Astrocyte of the cerebellum (primary cell): ENCODE results near the gene SLC26A6.
A peak's percentile ranks its signal among the peaks of the same experiment; 100 is the strongest.

Experiments
- DNase-seq: peaks from one replicate; pipeline ENCODE4 v3.0.0-alpha.2; 2011; ENCODE audit warnings: low read depth
- H3K4me3 ChIP-seq: 2 replicates; pipeline ENCODE4 v1.5.1; 2011; ENCODE audit warnings: mild to moderate bottlenecking, low read depth, low read length, moderate library complexity
- in situ Hi-C: cut with HindIII; loops from 2 replicates; pipeline ENCODE4 v1.10.0; 2017; ENCODE audit warnings: low sequenced_read_pairs
- TF ChIP-seq, protein P1 (sequence below): IDR thresholded peaks from 2 replicates; pipeline ENCODE4 v1.5.1; 2012; ENCODE audit warnings: low read length, low read depth, moderate library complexity, mild to moderate bottlenecking; ENCODE audit errors: missing control alignments

SLC26A6 gene

DNA sequence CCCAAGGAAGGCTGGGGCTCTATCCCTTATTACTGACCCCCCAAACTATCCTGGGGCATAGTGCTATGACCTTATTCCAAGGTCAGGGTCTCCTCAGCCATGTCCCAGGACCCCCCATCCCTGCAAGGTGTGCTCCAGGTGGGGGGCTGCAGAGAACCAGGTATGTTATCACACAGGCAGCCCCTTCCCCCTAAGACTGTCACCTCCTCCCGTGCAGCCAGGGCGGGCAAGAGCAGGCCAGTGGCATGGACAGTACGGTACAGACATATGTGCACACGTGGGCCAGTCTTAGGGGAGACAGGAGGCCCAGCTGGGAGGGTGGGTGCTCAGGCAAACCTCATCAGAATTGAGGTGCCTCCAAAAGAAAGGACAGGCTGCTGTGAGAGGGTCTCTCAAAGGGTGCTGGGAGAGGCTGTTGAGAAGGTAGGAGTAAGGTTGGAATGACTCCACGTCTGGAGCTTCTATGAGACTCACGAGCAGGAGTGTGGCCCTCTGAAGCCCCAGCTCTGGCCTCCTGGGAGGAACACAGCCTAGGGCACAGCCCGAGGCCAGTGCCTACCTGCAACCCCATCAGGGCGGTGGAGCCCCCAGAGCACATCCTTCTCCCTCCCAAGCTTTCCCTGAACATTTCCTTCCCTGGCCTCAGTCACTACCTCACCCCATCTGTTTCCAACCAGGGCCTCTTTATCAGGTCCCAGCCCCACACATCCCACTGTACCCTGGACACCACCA is 38.4 kb downstream of the SLC26A6 start:
- TF ChIP-seq, protein P1, sequence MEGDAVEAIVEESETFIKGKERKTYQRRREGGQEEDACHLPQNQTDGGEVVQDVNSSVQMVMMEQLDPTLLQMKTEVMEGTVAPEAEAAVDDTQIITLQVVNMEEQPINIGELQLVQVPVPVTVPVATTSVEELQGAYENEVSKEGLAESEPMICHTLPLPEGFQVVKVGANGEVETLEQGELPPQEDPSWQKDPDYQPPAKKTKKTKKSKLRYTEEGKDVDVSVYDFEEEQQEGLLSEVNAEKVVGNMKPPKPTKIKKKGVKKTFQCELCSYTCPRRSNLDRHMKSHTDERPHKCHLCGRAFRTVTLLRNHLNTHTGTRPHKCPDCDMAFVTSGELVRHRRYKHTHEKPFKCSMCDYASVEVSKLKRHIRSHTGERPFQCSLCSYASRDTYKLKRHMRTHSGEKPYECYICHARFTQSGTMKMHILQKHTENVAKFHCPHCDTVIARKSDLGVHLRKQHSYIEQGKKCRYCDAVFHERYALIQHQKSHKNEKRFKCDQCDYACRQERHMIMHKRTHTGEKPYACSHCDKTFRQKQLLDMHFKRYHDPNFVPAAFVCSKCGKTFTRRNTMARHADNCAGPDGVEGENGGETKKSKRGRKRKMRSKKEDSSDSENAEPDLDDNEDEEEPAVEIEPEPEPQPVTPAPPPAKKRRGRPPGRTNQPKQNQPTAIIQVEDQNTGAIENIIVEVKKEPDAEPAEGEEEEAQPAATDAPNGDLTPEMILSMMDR: no peak
- no peak overlapping the region for H3K4me3 ChIP-seq
- in situ Hi-C loops: no loop called here
- DNase-seq: no peak

DNA sequence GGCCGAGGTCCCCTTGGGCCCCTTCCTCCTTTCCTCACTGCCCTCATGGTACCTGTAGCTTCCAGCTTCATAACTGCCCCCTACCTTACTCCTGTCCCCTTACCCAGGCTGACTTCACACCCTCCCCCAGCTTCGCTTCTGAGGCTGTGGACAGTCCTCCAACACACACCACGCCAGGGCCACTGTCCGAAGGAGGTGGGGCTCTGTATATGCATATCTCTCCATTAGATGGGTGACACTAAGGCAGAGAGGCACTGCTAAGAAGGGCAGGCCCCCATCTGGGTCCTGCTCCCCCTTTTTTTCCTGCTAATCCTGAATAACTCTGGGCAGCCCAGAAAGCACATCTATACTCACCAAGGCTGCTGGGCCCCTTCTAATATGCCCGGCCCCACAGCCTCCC is 39.1 kb downstream of the SLC26A6 start:
- TF ChIP-seq, protein P1: no peak
- DNase-seq: no peak
- no peak overlapping the region for H3K4me3 ChIP-seq
- in situ Hi-C loops: no loop called here

DNA sequence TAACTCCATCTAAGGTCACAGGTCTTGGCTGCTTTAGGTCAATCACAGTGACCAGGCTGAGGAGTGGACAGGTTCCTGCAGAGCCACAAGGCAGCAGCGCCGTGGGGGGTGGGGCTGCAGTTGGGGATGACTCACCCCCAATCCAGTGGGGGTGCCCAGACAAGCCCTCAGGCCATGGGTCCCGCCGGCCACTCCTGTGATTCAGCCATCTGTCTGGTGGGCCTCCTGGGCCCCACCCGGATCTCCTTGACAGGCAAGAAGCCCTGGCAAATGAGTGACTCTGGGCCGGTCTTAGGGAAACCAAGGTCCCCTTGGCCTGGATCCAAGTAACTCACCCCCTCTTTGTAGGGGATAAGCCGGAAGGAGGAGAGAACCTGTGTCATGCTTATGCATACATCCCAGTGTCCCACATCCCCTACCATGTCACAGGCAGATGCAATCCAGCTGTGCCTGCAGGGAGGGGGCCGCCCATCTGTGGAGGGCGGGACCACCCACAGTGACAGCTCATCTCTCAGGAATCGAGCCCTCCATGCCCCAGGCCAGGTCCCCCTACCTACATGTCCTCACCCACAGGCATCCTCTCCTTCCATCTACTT is 39.6 kb downstream of the SLC26A6 start:
- H3K4me3 ChIP-seq: peak overlapping the region; percentile 35
- TF ChIP-seq, protein P1: no peak
- in situ Hi-C loops: no loop called here
- peak; percentile 15 for DNase-seq

DNA sequence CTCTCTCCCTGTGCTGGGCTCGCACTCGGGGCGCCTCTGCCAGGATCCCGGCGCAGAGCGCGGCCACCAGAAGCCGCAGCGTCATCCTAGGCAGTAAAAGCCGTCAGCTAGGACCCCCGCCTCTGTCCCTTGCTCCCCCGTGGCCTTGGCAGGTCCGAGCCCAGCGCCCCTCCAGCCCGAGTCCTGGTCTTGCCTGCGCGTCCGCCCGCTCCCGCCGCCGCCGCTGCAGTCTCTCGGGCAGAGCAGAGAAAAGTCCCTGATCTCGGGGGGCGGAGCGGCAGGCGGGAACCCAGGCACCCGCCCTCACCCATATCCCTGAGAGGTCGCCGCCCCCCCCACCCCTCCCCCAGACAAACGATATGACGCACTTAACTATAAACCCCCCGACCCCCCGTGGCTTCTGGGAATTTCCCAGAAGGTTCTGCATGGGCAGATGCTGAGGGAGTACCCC is 40.2 kb downstream of the SLC26A6 start, which contains the start of gene COL7A1:
TSS of gene COL7A1 (minus strand) at position 255 of the 451 bp plus-strand sequence. CDS start at position 85, 170 bp downstream.
- in situ Hi-C loops: no loop called here

DNA sequence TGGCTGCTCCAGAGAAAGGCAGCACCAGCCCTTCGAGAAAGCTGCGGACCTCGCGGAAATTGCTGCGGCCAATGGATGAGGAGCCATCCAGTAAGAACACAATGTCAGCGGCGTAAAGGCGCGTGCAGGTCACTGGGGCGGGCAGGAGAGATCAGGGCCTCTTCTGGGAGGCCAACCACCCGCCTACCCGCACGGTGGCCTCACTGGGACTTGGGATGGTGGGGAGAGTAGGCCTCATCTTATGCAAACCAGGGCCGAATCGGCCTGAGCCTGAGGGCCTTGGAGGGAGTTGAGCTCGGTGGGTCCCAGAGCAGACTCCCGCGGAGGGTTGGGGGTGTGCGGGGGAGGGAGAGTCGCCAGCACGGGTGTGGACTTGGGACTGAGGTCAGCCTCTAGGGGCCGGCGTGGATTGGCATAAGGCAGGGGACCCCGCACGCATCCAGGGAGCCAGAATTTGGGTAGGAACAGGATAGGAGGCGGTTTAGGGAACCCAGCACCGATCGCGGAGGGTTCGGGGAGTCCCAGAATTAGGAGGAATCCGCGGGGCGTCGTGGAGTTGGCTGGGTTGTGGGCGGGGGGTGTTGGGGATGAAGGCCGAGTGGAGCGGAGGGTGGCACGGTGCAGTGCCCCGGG is 40.7 kb downstream of the SLC26A6 start:
- H3K4me3 ChIP-seq: peak overlapping the region; percentile 35
- TF ChIP-seq, protein P1: no peak
- no peak for DNase-seq
- in situ Hi-C loops: no loop called here

More for the DNA sequence above, 40.2 kb downstream of the SLC26A6 start, which contains the start of gene COL7A1:
- H3K4me3 ChIP-seq: peak within 1 kb of the TSS; percentile 35
- DNase-seq: no peak
- TF ChIP-seq, protein P1: no peak

DNA sequence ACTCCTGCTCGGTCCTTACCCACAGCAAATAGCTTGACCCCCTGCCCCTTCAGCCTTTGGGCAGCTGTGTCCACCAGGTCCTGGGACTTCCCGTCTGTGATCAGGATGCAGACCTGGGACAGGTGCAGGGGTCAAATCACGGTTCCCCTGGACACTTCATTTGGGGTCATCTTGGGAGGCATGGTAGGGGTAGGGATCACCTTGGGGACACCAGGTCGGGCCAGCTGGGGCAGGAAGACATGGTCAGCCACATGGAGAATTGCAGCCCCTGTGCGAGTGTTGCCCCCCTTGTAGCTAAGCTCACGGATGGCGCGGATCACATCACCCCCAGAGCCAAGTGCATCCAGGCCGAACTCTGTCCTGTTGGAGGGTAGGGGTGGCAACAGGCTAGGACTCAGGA is 41.9 kb downstream of the SLC26A6 start:
- TF ChIP-seq, protein P1: no peak
- no peak overlapping the region for H3K4me3 ChIP-seq
- no peak for DNase-seq
- in situ Hi-C loops: no loop called here
